GM19438 (cell line): ENCODE data around the gene ZNF382.

Source experiments
- ATAC-seq: cut with Tn5 transposase; IDR thresholded peaks from one replicate; pipeline ENCODE4 v1.9.1; 2021; ENCODE audit warnings: low read depth; ENCODE audit not compliant: unreplicated experiment

The ZNF382 gene

GRCh38 chr19:36674201-36674600, 69.1 kb downstream of the ZNF382 start:
- no peak for ATAC-seq

- no peak for ATAC-seq
Observed at GRCh38 chr19:36679455-36679854, 74.3 kb downstream of the ZNF382 start.
